ENCODE data around the gene SSTR5. TPM values are rescaled to one million over a fixed set of nuclear protein-coding genes. Genes with fewer than 3 reads are reported as not detected.
A peak's percentile ranks its signal among the peaks of the same experiment; 100 is the strongest.

SSTR5 gene
- total RNA-seq, 2 donors from 2014 or later = not detected

DNA sequence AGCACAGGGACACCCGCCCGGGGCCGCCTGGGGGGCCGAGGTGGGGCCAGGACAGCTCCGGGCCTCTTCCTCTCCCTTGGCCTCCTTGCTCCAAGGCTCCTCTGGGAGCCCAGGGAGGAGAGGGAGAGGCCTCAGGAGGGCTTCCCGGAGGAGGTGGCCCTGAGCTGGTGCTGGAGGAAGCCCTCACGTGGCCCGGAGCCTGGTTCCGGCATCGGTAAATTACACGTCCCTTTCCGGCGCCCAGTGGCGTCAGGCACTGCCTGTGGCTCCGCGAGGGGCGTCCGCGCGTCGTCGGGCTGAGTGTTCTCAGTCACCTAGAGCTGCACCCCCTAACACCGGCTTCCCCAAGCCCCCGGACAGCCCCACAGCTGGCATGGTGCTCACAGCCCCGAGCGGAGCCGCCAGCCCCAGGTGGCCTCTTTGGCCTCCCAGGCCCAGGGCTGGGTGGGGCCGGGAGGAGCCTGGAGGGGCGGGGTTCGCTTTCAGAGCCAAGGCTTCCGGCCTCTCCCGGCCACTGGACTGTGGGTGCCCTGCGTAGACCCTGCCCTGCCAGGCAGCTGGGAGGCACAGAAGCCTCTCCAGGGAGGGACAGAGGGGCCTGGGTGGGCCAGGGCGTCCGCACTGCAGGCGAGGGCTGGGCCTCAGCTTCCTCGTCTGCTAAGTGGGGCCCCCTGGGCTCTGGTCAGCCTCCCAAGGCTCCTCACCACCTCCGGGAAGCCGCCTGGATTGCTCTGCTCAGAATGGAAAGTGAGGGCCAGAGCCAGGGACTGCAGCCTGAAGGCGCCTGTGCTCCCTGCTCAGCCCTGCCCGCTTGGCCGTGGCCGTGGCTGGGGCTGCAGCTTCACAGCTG lies 27.9 kb upstream of the SSTR5 start:
- ATAC-seq (replicated peaks in 1 of 2) (no peak), DNase-seq (no peak)
- no peak overlapping the region for H3K27ac Mint-ChIP-seq
- H3K36me3 Mint-ChIP-seq (ENCODE audit: insufficient read depth in 2 of 2) = no peaks in the 10 kb centered on the region
- no peaks in the 10 kb centered on the region for H3K27me3 Mint-ChIP-seq (ENCODE audit: low read depth)
- no peak overlapping the region for H3K4me3 Mint-ChIP-seq
- no peaks in the 10 kb centered on the region for H3K4me1 Mint-ChIP-seq (ENCODE audit: low read depth)
- no peaks in the 10 kb centered on the region for H3K9me3 Mint-ChIP-seq

DNA sequence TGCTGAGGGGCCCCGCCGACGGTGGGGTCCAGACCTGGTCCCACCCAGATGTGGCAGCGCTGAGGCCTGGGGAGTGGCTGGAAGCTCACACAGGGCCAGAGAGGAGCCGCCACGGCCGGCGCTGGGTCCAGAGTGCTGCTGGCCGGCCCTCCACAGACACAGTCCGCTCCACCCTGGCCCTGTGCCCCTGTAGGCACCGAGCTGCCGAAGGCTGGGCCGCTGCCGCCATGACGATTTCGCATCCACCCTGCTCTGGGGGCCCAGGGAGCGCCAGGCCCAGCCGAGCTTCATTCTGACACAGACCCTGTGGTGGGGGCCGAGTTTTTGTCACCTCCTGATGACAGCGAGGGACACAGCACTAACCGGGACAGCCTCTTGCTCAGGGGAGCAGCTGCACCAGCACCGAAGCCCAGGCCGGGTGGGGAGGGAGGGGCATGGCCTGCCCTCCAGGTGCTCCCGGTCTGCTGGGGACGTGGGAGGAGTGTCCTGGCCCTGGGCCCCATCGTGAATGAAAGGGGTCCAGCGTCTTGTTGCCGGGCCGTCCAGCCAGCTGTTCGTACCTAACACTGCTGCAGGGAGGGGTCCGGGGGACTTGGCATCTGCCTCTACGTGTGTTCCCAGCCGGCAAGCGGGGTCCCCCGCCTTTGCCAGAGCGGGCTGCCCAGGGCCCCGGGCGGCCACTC lies 27.1 kb upstream of the SSTR5 start:
- no peak for DNase-seq
- Mint-ChIP-seq H3K36me3 (ENCODE audit: insufficient read depth in 2 of 2) (no peaks in the 10 kb centered on the region), H3K4me3 (no peak overlapping the region), H3K4me1 (ENCODE audit: low read depth) (no peaks in the 10 kb centered on the region), H3K27ac (no peak overlapping the region), H3K9me3 (no peaks in the 10 kb centered on the region), H3K27me3 (ENCODE audit: low read depth) (no peaks in the 10 kb centered on the region)
- ATAC-seq (replicated peaks in 1 of 2) = no peak

- H3K4me3 Mint-ChIP-seq = no peak overlapping the region
- DNase-seq (no peak), ATAC-seq (replicated peaks in 1 of 2) (no peak)
- no peak overlapping the region for H3K27ac Mint-ChIP-seq
- H3K36me3 Mint-ChIP-seq (ENCODE audit: insufficient read depth in 2 of 2) = no peaks in the 10 kb centered on the region
- H3K27me3 Mint-ChIP-seq (ENCODE audit: low read depth) = no peaks in the 10 kb centered on the region
- no peaks in the 10 kb centered on the region for H3K9me3 Mint-ChIP-seq
- H3K4me1 Mint-ChIP-seq (ENCODE audit: low read depth) = no peaks in the 10 kb centered on the region
Measured at GRCh38 chr16:1045993-1046911, 26.3 kb upstream of the SSTR5 start.

DNA sequence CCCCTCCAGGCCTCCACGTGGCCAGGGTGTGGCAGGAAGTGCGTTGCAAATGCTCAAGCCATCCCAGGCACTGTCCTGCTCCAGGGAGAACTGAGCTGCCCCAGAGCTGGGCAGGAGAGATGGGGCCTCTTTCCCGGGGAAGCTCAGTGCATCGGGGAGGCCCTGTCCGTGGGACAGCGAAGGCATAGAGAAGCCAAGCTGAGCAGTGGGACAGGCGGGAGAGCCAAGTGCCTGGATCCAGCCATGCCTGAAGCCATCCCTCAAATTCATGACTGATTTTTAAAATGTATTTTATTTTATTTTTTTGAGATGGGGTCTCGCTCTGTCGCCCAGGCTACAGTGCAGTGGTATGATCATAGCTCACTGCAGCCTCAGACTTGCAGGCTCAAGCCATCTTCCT lies 25.4 kb upstream of the SSTR5 start:
- no peak overlapping the region for H3K27ac Mint-ChIP-seq
- no peak for ATAC-seq (replicated peaks in 1 of 2)
- H3K36me3 Mint-ChIP-seq (ENCODE audit: insufficient read depth in 2 of 2) = no peaks in the 10 kb centered on the region
- DNase-seq = no peak
- no peaks in the 10 kb centered on the region for H3K27me3 Mint-ChIP-seq (ENCODE audit: low read depth)
- H3K4me1 Mint-ChIP-seq (ENCODE audit: low read depth) = no peaks in the 10 kb centered on the region
- no peak overlapping the region for H3K4me3 Mint-ChIP-seq
- H3K9me3 Mint-ChIP-seq = no peaks in the 10 kb centered on the region

GRCh38 chr16:1047801-1048200 lies 24.7 kb upstream of the SSTR5 start:
- Mint-ChIP-seq H3K4me1 (ENCODE audit: low read depth) (no peaks in the 10 kb centered on the region), H3K9me3 (no peaks in the 10 kb centered on the region)
- no peak for ATAC-seq (replicated peaks in 1 of 2)

GRCh38 chr16:1048442-1049112 lies 24.0 kb upstream of the SSTR5 start:
- peak in 1 of 2 donors; percentile 34 for ATAC-seq (replicated peaks in 1 of 2)
- no peaks in the 10 kb centered on the region for H3K36me3 Mint-ChIP-seq (ENCODE audit: insufficient read depth in 2 of 2)
- H3K9me3 Mint-ChIP-seq = no peaks in the 10 kb centered on the region
- H3K4me3 Mint-ChIP-seq = no peak overlapping the region
- no peaks in the 10 kb centered on the region for H3K27me3 Mint-ChIP-seq (ENCODE audit: low read depth)
- H3K27ac Mint-ChIP-seq = no peak overlapping the region
- DNase-seq = peak in 1 of 2 donors; percentile 14
- H3K4me1 Mint-ChIP-seq (ENCODE audit: low read depth) = no peaks in the 10 kb centered on the region

More at GRCh38 chr16:1047801-1048200, 24.7 kb upstream of the SSTR5 start:
- H3K36me3 Mint-ChIP-seq (ENCODE audit: insufficient read depth in 2 of 2) = no peaks in the 10 kb centered on the region
- DNase-seq = no peak
- H3K27me3 Mint-ChIP-seq (ENCODE audit: low read depth) = no peaks in the 10 kb centered on the region
- H3K27ac Mint-ChIP-seq = no peak overlapping the region
- no peak overlapping the region for H3K4me3 Mint-ChIP-seq

DNA sequence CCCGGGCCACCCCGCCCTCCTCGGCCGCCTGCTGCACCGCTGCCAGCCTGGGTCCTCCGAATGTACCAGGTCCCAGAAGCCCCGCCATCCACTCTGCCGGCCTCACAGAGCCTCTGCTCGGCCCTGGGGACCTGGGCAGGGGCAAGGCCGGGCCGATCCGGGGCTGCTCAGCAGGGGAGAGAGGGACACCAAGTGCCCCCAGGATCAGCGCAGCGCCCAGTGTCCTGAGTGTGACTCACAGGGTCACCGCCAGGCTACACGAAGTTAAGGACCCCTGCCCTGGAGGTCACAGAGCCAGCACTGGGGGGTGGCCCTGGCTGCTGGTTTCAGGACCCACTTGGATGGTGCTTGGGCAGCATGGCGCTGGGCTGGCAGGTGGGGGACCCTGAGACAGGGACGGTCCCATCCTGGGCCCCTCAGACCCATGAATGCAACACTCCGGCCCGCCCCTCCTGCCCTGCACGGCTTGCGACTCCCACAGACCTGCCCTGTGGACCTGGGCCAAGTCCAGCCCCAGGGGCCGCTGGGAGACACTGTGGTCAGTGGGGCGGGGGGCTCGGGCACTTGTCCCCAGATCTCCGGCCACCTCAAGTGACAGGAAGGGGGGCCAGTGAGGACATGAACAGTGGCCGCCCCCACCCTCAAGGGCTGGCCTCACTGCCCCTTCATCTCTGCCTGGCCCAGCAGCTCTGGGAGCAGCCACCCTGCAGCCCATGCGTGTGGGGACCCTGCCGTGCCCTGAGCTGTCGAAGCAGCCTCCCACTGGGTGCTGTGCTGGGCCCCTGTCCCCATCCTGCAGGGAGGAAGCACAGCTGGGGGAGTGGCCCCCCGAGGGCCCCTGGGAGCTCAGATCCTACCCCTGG lies 23.2 kb upstream of the SSTR5 start:
- Mint-ChIP-seq H3K36me3 (ENCODE audit: insufficient read depth in 2 of 2) (no peaks in the 10 kb centered on the region), H3K27me3 (ENCODE audit: low read depth) (no peaks in the 10 kb centered on the region)

DNA sequence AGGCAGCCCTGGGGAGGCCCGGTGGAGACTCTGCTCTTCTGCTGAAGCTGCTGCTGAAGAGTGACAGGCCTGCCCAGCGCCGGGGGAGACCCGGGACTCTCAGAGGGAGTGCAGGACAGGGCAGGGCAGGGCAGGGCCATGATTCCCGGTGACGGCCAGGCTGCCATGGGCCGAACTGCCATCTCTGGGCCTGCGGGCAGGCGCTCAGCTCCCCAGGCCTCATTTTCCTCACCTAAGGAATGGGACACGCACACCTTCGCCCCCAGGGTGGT lies 22.6 kb upstream of the SSTR5 start:
- Mint-ChIP-seq H3K27me3 (ENCODE audit: low read depth) (no peaks in the 10 kb centered on the region), H3K4me1 (ENCODE audit: low read depth) (no peaks in the 10 kb centered on the region), H3K9me3 (no peaks in the 10 kb centered on the region), H3K36me3 (ENCODE audit: insufficient read depth in 2 of 2) (no peaks in the 10 kb centered on the region), H3K27ac (no peak overlapping the region), H3K4me3 (no peak overlapping the region)
- ATAC-seq (replicated peaks in 1 of 2) = no peak
- DNase-seq = no peak

More for the DNA sequence above, 23.2 kb upstream of the SSTR5 start:
- H3K4me1 Mint-ChIP-seq (ENCODE audit: low read depth) = no peaks in the 10 kb centered on the region
- ATAC-seq (replicated peaks in 1 of 2) (no peak), DNase-seq (no peak)
- no peaks in the 10 kb centered on the region for H3K9me3 Mint-ChIP-seq
- no peak overlapping the region for H3K27ac Mint-ChIP-seq
- H3K4me3 Mint-ChIP-seq = no peak overlapping the region

- Mint-ChIP-seq H3K36me3 (ENCODE audit: insufficient read depth in 2 of 2) (no peaks in the 10 kb centered on the region), H3K4me3 (no peak overlapping the region), H3K27me3 (ENCODE audit: low read depth) (no peaks in the 10 kb centered on the region), H3K9me3 (no peaks in the 10 kb centered on the region), H3K27ac (no peak overlapping the region), H3K4me1 (ENCODE audit: low read depth) (no peaks in the 10 kb centered on the region)
- DNase-seq (no peak), ATAC-seq (replicated peaks in 1 of 2) (no peak)
Measured at GRCh38 chr16:1050516-1050915, 22.0 kb upstream of the SSTR5 start.

DNA sequence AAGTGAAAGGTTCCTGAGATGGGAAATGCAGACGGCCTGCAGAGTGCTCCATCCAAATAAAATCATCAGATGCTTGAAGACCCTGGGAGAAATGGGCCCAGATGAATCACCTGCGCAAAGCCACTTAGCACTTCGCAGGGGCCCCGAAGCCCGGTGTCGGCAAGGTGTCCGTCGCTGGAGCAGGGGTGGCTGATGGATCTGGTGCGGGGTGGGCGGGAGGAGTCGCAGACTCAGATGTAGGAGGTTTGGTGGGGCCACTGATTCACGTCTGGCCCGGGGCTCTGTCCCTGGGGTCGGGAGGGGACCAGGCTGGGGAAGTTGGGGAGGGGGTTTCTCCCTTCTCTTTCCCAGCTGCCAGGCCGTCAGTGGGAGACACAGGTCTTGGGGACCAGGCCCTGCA lies 21.6 kb upstream of the SSTR5 start:
- DNase-seq = no peak
- Mint-ChIP-seq H3K36me3 (ENCODE audit: insufficient read depth in 2 of 2) (no peaks in the 10 kb centered on the region), H3K27ac (no peak overlapping the region), H3K4me1 (ENCODE audit: low read depth) (no peaks in the 10 kb centered on the region), H3K27me3 (ENCODE audit: low read depth) (no peaks in the 10 kb centered on the region), H3K4me3 (no peak overlapping the region), H3K9me3 (no peaks in the 10 kb centered on the region)
- ATAC-seq (replicated peaks in 1 of 2) = no peak

- H3K36me3 Mint-ChIP-seq (ENCODE audit: insufficient read depth in 2 of 2) = no peaks in the 10 kb centered on the region
- no peaks in the 10 kb centered on the region for H3K9me3 Mint-ChIP-seq
- ATAC-seq (replicated peaks in 1 of 2) (no peak), DNase-seq (no peak)
- H3K27me3 Mint-ChIP-seq (ENCODE audit: low read depth) = no peaks in the 10 kb centered on the region
- no peak overlapping the region for H3K27ac Mint-ChIP-seq
- no peaks in the 10 kb centered on the region for H3K4me1 Mint-ChIP-seq (ENCODE audit: low read depth)
- no peak overlapping the region for H3K4me3 Mint-ChIP-seq
Measured at GRCh38 chr16:1051446-1051845, 21.1 kb upstream of the SSTR5 start.

GRCh38 chr16:1052721-1053120 lies 19.8 kb upstream of the SSTR5 start:
- Mint-ChIP-seq H3K4me3 (no peak overlapping the region), H3K27ac (no peak overlapping the region), H3K36me3 (ENCODE audit: insufficient read depth in 2 of 2) (no peaks in the 10 kb centered on the region), H3K4me1 (ENCODE audit: low read depth) (no peaks in the 10 kb centered on the region), H3K9me3 (no peaks in the 10 kb centered on the region), H3K27me3 (ENCODE audit: low read depth) (no peaks in the 10 kb centered on the region)
- no peak for DNase-seq
- no peak for ATAC-seq (replicated peaks in 1 of 2)

Data from activated T-cell treated with anti-CD3 and anti-CD28 coated beads, Interleukin-2, amount 50 U/mL, for 72 hours (primary cell).